ENCODE data around the gene ANLN. TPM values are rescaled to one million over a fixed set of nuclear protein-coding genes. Genes with fewer than 3 reads are reported as not detected.
"Not testable (repeated sequence)": the region's sequence is repeated elsewhere in the genome, so short reads cannot be mapped to it uniquely, and the experiment has no call there.

ANLN gene
- total RNA-seq, 4 donors from 2014 or later, result 0.73 to 1.8 (median 1.3) TPM

DNA sequence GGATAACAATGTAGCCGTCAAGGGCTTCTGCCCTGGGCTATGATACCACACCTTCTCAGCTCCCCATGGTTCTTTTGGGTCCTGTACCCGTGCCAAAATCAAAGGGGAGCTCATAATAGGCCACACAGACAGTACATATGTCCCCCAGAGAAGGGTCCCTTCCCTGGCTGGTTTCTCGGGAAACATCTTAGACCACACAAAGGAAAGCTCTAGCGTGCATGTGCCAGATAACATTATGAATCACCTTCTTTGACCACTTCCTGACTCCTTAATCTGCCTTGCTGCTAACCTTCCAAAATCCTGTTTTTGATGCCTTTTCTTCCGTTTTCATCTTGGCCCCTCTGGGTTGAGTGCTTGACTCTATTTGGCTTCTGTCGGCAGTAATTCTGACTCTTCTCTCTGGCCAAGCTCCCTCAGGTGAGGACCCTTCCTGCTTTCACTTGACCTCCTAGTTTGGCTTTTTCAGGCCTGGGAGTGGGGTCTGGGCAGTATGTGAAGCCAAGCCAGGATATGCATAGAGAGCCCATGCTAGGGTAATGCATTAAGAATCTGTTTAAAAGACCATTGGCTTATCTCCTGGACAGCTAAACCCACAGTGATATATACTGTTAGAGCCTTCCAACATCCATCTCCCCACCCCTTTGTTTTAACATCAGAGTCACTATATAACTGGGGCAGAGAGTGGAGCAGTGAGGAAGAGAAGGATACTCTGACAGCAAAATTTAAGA is 84.8 kb downstream of the ANLN start:
- Histone ChIP-seq H3K27ac (no peak overlapping the region), H3K9me3 (no peaks in the 10 kb centered on the region), H3K4me1 (no peaks in the 10 kb centered on the region), H3K36me3 (no peaks in the 10 kb centered on the region), H3K27me3 (no peaks in the 10 kb centered on the region), H3K4me3 (no peak overlapping the region)
- DNase-seq (no peak), ATAC-seq (no peak)
- in situ Hi-C loops (cut with MboI; ENCODE audit: low sequenced_read_pairs in 4 of 4) (loop anchor here in 1 of 4 donors (25.0 kb wide), 1 partner anchor 713 kb away; no protein-coding TSS in a partner anchor), intact Hi-C loops (cut with DNase I; ENCODE audit: low total_unique reads) (no loop called here)
- TF ChIP-seq, protein P1, sequence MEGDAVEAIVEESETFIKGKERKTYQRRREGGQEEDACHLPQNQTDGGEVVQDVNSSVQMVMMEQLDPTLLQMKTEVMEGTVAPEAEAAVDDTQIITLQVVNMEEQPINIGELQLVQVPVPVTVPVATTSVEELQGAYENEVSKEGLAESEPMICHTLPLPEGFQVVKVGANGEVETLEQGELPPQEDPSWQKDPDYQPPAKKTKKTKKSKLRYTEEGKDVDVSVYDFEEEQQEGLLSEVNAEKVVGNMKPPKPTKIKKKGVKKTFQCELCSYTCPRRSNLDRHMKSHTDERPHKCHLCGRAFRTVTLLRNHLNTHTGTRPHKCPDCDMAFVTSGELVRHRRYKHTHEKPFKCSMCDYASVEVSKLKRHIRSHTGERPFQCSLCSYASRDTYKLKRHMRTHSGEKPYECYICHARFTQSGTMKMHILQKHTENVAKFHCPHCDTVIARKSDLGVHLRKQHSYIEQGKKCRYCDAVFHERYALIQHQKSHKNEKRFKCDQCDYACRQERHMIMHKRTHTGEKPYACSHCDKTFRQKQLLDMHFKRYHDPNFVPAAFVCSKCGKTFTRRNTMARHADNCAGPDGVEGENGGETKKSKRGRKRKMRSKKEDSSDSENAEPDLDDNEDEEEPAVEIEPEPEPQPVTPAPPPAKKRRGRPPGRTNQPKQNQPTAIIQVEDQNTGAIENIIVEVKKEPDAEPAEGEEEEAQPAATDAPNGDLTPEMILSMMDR (IDR thresholded peaks at IDR 0.05 in 4 of 5, conservative IDR thresholded peaks at IDR 0.05 in 1 of 5), result no peak
- no peak for TF ChIP-seq POLR2A (IDR thresholded peaks at IDR 0.05)

DNA sequence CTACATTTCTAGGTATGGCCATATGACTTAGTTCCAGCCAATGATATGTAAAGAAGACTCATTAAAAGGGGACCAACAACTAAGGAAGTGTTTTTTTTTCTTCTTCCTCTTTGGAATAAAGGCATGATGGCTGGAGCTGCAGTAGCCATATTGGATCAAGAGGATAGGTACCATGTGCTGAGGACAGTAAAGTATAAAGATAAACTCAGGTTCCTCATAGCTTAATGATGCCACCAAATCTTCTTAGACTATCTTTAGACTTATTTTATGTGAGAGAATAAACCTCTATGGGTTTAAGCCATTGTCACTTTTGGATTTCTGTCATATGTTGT is 85.3 kb downstream of the ANLN start:
- no peak overlapping the region for H3K27ac ChIP-seq
- in situ Hi-C loops (cut with MboI; ENCODE audit: low sequenced_read_pairs in 4 of 4) (no loop called here), intact Hi-C loops (cut with DNase I; ENCODE audit: low total_unique reads) (no loop called here)
- H3K36me3 ChIP-seq, result no peaks in the 10 kb centered on the region
- ATAC-seq, result no peak
- no peaks in the 10 kb centered on the region for H3K4me1 ChIP-seq
- TF ChIP-seq, protein P1 (IDR thresholded peaks at IDR 0.05 in 4 of 5, conservative IDR thresholded peaks at IDR 0.05 in 1 of 5), result no peak
- no peak for TF ChIP-seq POLR2A (IDR thresholded peaks at IDR 0.05)
- no peaks in the 10 kb centered on the region for H3K27me3 ChIP-seq
- H3K4me3 ChIP-seq, result no peak overlapping the region
- no peak for DNase-seq
- no peaks in the 10 kb centered on the region for H3K9me3 ChIP-seq

DNA sequence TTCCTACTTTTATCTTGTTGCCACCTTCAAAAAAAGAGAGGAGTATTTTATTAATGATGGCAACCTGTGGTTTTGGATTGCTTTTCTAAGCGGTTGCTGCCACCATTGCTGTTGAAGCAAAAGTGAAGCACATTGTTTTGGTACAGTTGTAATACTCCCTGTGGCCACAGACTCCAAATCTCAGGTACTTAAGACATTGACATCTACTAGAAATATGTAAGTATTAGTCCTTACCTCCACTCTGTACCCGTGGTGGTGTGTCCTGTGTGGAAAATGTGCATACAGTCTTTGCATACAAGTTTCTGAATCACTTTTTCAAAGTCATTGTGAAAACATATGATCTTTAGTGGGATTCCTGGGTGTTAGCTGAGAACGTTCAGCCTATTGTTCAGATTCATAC is 85.7 kb downstream of the ANLN start:
- ATAC-seq (no peak), DNase-seq (no peak)
- H3K27ac ChIP-seq, result no peak overlapping the region
- intact Hi-C loops (cut with DNase I; ENCODE audit: low total_unique reads), result no loop called here
- in situ Hi-C loops (cut with MboI; ENCODE audit: low sequenced_read_pairs in 4 of 4), result no loop called here
- no peak overlapping the region for H3K4me3 ChIP-seq
- H3K36me3 ChIP-seq, result no peaks in the 10 kb centered on the region
- H3K4me1 ChIP-seq, result no peaks in the 10 kb centered on the region
- TF ChIP-seq, protein P1 (IDR thresholded peaks at IDR 0.05 in 4 of 5, conservative IDR thresholded peaks at IDR 0.05 in 1 of 5), result no peak
- TF ChIP-seq POLR2A (IDR thresholded peaks at IDR 0.05), result no peak
- H3K27me3 ChIP-seq, result no peaks in the 10 kb centered on the region
- H3K9me3 ChIP-seq, result no peaks in the 10 kb centered on the region

DNA sequence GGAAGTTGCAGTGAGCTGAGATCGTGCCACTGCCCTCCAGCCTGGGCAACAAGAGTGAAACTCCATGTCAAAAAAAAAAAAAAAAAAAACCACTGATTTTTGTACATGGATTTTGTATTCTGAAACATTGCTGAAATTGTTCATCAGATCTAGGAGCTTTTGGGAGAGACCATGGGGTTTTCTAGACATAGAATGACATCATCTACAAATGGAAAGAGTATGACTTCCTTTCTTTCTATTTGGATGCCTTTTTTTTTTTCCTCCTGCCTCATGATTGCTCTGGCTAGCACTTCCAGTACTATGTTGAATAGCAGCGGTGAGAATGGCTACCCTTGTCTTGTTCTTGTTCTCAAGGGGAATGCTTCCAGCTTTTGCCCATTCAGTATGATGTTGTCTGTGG is 89.1 kb downstream of the ANLN start:
- intact Hi-C loops (cut with DNase I; ENCODE audit: low total_unique reads), result no loop called here
- H3K27ac ChIP-seq, result no peak overlapping the region
- no peak for ATAC-seq
- H3K4me3 ChIP-seq, result no peak overlapping the region
- H3K4me1 ChIP-seq, result no peaks in the 10 kb centered on the region
- H3K9me3 ChIP-seq, result no peaks in the 10 kb centered on the region
- no peak for TF ChIP-seq POLR2A (IDR thresholded peaks at IDR 0.05)
- TF ChIP-seq, protein P1 (IDR thresholded peaks at IDR 0.05 in 4 of 5, conservative IDR thresholded peaks at IDR 0.05 in 1 of 5), result no peak
- no peaks in the 10 kb centered on the region for H3K36me3 ChIP-seq
- in situ Hi-C loops (cut with MboI; ENCODE audit: low sequenced_read_pairs in 4 of 4), result no loop called here
- peaks cover 0 to 2% (median 0%) of the 10 kb centered on the region in 3 donors for H3K27me3 ChIP-seq
- no peak for DNase-seq

DNA sequence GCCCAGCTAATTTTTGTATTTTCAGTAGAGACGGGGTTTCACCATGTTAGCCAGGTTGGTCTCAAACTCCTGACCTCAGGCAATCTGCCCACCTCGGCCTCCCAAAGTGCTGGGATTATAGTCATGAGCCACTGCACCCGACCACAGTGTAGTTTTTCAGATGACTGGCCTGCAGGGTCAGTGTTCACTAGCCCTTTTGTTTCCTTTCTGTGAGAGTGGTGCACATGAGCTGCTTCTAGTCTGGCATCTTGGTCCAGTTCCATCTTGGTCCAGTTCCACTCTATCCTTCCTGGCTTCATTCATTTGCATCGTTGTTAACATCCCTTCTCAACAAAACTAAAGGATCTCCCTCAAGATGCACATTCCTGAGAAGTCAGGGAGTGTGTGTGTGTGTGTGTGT is 94.2 kb downstream of the ANLN start:
- H3K4me1 ChIP-seq, ATAC-seq, DNase-seq, H3K36me3 ChIP-seq, H3K9me3 ChIP-seq, H3K27me3 ChIP-seq, H3K27ac ChIP-seq, H3K4me3 ChIP-seq: not testable (repeated sequence)
- intact Hi-C loops (cut with DNase I; ENCODE audit: low total_unique reads) (loop anchor here (10.0 kb wide), 1 partner anchor 701 kb away; no protein-coding TSS in a partner anchor), in situ Hi-C loops (cut with MboI; ENCODE audit: low sequenced_read_pairs in 4 of 4) (loop anchor here in 2 of 4 donors (10.0 kb wide), 2 partner anchors 701 to 721 kb away; no protein-coding TSS in a partner anchor)
